Astrocyte (in vitro differentiated cells and primary cell): ENCODE results near the gene CAMK2B.

Source experiments
- EZH2 ChIP-seq: IDR thresholded peaks from 2 replicates; pipeline ENCODE4 v1.6.1; 2012; ENCODE audit warnings: mild to moderate bottlenecking, low read length, inconsistent platforms; ENCODE audit not compliant: insufficient read depth
- TF ChIP-seq, protein P1 (sequence below): IDR thresholded peaks from 2 replicates; pipeline ENCODE4 v1.5.1; 2011; ENCODE audit warnings: low read depth, mild to moderate bottlenecking, inconsistent platforms, low read length, moderate library complexity; ENCODE audit not compliant: insufficient read depth

DNA sequence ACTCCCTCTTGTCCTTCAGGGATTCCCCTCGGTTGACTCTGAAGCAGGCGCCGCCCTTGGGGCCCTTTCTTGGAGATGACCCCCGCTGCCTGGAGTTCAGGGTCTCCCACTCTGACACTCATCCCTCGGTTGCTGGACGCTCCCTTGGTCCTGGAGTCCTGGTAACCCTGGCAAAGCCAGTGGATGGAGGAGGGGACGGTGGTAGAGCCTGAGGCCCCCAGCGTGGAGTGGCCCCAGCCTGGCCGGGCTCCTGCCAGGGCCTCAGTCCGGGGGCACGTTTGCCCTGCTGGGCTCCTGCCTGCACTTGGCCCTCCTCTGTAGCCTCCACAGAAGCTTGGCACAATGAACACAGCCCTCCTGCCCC lies 9.3 kb upstream of the CAMK2B start:
- TF ChIP-seq EZH2, result no peak
- TF ChIP-seq, protein P1, sequence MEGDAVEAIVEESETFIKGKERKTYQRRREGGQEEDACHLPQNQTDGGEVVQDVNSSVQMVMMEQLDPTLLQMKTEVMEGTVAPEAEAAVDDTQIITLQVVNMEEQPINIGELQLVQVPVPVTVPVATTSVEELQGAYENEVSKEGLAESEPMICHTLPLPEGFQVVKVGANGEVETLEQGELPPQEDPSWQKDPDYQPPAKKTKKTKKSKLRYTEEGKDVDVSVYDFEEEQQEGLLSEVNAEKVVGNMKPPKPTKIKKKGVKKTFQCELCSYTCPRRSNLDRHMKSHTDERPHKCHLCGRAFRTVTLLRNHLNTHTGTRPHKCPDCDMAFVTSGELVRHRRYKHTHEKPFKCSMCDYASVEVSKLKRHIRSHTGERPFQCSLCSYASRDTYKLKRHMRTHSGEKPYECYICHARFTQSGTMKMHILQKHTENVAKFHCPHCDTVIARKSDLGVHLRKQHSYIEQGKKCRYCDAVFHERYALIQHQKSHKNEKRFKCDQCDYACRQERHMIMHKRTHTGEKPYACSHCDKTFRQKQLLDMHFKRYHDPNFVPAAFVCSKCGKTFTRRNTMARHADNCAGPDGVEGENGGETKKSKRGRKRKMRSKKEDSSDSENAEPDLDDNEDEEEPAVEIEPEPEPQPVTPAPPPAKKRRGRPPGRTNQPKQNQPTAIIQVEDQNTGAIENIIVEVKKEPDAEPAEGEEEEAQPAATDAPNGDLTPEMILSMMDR, result no peak
